Activated CD4-positive, alpha-beta T cell treated with anti-CD3 and anti-CD28 coated beads for 24 hours (primary cell): ENCODE measurements around the gene CHRM5.

Experiments
- DNase-seq, 2 donors: peaks; one replicate each; pipeline ENCODE4 v3.0.0-alpha.2; 2020; ENCODE audit warnings: low read depth in 2 of 2

Gene CHRM5

DNA sequence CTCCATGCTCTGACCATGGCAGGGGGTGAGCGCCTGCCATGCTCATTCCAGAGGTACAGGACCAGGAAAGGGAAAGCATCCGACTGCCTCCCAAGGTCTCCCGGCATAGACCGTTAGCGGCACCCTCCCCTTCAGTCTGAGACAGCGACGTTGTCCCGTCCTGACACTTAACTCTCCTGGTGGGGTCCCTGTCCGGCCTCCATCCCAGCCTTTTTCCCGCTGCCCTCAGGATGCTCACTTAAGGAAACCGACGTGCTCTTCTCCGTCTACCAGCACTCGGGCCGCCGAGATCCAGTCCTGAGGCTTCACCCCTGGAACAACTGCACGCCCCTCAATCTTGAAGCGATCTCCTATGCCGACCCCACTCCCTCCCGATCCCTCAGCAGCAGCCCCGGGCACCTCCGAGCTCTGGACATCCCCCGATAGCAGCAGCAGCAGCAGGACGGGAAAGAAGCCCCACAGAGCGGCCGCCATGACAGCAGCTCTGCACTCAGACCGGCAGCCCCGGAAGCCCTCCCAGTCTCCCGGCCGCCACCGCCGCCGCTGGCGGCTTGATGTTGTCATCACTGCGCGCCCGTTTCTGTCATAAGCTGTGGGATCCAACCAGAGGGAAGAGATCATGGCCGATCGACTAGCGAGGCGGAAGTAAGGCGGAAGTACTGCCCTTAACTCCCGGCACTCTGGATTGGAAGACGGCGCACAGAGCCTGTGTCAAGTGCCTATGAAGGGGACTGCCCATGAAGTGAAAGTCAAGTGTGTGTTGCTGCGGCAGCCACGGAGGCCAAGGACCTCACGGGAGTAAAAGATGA lies 133.3 kb downstream of the CHRM5 start, which contains the start of the genes EMC7 and PGBD4:
Gene EMC7 (minus strand): TSS at position 497 of the 809 bp plus-strand sequence. CDS start 23 bp downstream, at position 474.
Gene PGBD4 (plus strand): TSS at position 718 of the 809 bp plus-strand sequence. CDS start 449 bp downstream, outside the sequence.
- DNase-seq, result peak; percentile 95 to 99

DNA sequence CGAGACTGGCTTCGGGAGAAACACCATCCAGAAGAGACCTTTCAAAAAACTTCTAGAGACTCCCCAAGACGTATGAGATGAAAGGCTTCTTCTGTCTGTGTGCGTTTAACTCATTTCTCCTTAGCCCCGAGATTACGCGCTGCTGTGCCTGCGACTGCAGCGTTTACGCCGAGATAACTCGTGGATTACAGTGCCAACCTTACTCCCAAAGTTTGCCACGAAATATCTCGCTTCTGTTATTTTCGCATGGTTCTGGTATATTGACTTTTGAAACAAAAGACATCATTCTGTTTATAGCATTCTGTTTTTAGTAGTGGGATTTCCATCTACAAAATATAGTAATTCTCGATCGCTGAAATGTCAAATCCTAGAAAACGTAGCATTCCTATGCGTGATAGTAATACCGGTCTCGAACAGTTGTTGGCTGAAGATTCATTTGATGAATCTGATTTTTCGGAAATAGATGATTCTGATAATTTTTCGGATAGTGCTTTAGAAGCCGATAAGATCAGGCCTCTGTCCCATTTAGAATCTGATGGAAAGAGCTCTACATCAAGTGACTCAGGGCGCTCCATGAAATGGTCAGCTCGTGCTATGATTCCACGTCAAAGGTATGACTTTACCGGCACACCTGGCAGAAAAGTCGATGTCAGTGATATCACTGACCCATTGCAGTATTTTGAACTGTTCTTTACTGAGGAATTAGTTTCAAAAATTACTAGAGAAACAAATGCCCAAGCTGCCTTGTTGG lies 134.1 kb downstream of the CHRM5 start:
- no peak for DNase-seq

DNA sequence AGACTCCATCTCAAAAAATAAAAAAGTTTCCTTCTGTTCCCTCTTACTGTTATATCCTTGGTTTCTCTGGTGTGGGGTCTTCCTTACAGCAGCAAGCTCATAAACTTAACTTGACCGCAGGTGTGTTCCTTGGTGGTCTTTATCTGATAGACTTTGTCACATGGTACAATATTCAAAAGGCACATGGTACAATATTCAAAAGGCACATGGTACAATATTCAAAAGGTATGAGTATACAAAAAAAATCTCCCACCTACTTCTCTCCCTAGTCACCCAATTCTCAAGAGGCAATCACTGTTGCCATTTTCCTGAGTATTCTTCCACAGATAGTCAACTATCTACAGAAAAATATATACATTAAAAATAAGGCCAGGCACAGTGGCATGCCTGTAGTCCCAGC lies 138.1 kb downstream of the CHRM5 start:
- DNase-seq, result no peak

DNA sequence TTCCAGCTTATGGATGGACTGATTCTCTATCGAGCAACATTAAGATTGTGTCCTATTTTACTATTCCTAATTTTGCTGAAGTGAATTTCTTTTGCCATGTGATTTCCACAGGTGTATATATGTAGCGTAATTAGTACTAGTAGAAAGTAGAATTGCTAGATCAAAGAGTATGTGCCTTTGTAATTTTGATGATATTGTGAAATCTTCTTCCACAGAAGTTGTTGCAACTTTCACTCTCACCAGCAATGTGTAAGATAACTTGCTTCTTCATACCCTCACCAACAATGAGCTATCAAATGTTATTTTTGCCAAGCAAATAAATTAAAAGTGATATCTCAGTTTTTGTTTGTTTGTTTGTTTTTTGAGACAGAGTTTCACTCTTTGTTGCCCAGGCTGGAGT lies 139.0 kb downstream of the CHRM5 start:
- no peak for DNase-seq

DNA sequence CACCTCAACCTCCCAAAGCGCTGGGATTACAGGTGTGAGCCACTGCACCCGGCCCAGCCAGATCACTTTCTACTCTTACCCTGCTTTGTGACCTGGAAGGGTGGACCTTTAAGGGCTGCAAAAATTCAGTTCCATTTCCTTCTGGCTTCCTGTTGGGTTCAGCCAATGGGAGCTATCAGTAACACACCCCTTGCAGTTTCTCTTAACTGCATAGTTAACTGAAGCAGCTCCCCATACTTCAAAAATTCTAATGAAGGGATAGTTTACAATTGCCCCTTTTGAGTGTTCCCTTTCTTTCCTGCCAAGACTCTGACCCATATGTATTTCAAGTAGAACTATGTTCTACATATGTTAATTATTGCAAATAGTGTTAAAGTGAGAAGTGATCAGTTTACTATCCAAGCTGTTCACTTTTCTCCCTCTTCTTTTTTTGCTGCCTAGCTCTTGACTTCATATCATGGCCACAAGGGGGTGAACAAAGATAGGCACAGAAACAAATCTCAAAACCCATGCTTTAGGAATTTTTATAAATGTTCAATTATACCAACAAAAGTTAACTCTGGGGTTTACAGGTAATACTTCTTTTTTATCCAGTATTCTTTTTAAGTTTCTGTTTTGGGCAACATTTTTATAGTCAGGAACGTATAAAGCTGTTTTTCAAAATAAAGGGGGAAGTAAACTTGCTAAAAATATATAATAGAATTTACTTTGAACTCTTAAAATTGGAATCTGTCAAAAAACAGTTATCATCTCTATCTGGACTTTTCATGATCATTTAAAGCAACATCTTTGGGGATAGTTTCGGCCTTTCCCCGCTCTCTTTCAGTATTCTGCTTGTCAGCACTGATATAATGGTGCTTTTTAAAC lies 141.7 kb downstream of the CHRM5 start:
- no peak for DNase-seq

DNA sequence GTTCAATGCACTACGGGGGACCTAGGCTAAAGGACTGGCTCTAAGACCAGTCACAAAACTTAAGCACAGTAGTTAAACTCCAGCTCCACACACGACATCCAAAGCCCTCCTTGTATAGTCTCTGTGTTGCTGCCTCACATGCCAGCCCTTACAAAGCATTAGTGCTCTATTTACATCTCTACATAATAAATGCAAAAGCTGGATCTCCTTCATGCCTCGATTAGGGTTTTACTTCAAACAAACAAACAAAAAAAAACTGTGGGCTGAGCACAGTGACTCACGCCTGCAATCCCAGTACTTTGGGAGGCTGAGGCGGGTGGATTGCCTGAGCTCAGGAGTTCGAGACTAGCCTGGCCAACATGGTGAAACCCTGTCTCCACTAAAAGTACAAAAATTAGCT lies 143.2 kb downstream of the CHRM5 start:
- no peak for DNase-seq

DNA sequence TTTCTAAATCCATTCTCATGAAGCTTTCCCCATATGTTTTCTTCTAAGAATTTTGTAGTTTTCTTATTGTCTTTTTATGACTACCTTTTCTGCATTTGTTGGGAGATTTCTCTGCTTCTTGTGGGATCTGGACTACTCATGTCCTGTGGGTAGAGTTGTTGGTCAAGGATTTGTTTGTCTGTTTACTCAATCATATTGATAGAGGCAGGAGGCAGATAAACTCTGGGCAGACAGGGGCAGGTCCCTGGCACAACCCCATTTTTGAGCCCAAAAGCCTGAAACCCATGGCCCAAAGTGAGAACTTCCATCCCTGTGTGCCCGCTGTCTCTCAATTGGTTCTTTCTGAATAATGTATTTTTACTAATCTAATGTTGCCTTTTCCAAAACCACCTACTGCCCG lies 145.9 kb downstream of the CHRM5 start:
- DNase-seq, result no peak

DNA sequence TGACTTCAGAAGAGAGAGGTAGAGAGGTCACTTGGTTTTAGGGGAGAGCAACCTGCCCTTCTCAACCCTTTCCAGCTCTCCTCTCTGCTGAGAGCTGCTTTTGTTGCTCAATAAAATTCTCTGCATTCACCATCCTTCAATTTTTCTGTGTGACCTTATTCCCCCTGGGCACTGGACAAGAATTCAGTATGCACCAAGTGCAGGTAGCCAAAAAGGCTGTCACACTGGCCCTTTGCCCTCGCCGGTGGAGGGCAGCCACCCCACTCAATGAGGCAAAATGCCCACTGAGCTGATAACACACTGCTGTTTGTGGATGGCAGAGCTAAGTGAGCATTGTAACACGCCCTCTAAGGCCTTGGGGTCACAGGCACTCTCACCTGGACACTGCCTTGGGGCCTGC lies 146.4 kb downstream of the CHRM5 start:
- no peak for DNase-seq

DNA sequence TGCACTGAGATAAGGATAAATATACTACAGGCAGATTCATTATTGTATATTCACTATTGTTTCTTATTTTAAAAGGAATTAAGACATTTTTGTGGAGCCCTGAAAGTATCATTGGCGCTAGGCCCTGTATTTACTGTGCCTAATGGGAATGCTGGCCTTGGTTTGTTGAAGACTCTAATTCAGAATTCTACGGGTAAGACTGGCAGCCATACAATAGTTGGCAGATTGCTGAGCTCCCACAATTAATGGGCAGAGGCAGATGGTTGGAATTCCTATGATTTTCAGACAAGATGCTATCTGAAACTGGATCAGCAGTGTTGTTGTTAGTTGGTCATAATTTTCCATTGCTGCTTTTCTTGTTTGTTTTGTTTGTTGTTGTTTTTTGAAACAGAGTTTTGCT lies 148.3 kb downstream of the CHRM5 start:
- DNase-seq, result no peak
